Large intestine (tissue), 3 donors: ENCODE data around the gene DCTPP1. TPM values are rescaled to one million over a fixed set of nuclear protein-coding genes. Genes with fewer than 3 reads are reported as not detected.

Source experiments
- DNase-seq, 2 donors: peaks; one replicate each; pipeline versions ENCODE4 v3.0.0 to v3.0.0-alpha.2; 2013
- H3K27ac ChIP-seq: one replicate; pipeline ENCODE4 v1.5.1; 2013; ENCODE audit warnings: low read length
- H3K27me3 ChIP-seq: 2 replicates; pipeline ENCODE4 v1.6.1; 2013; ENCODE audit warnings: low read length; ENCODE audit not compliant: control insufficient read depth, insufficient read depth
- H3K36me3 ChIP-seq: 2 replicates; pipeline ENCODE4 v1.6.1; 2013; ENCODE audit warnings: low read length; ENCODE audit not compliant: control insufficient read depth, insufficient read depth
- H3K4me1 ChIP-seq: one replicate; pipeline ENCODE4 v1.6.1; 2013; ENCODE audit warnings: low read length; ENCODE audit not compliant: control insufficient read depth, insufficient read depth
- H3K4me3 ChIP-seq: one replicate; pipeline ENCODE4 v1.5.1; 2013; ENCODE audit warnings: low read length
- H3K9me3 ChIP-seq: one replicate; pipeline ENCODE4 v1.6.1; 2013; ENCODE audit warnings: mild to moderate bottlenecking, low read depth, low read length, moderate library complexity; ENCODE audit not compliant: control insufficient read depth
- WGBS: methylation state at CpG from one replicate; pipeline ENCODE4 v1.1.5; 2013; ENCODE audit warnings: low lambda C conversion rate; ENCODE audit not compliant: insufficient coverage; 5-methylcytosine and 5-hydroxymethylcytosine counted together
- polyA plus RNA-seq: library from polyadenylated mRNA; unstranded; fragments of 120-200 nt; gene quantifications from one replicate; pipeline ENCODE4 v1.2.1, GENCODE V29; 2013

The DCTPP1 gene
- polyA plus RNA-seq, 1 donor: 41.6 TPM

- WGBS: no CpG with 5 or more reads among the region's 3 CpGs
- H3K27me3 ChIP-seq: no peaks in the 10 kb centered on the region
- no peak overlapping the region for H3K4me3 ChIP-seq
- DNase-seq: no peak
- H3K9me3 ChIP-seq: peaks cover 5% of the 10 kb centered on the region
- H3K4me1 ChIP-seq: no peaks in the 10 kb centered on the region
- no peak overlapping the region for H3K27ac ChIP-seq
- no peaks in the 10 kb centered on the region for H3K36me3 ChIP-seq
These were observed 7.7 kb upstream of the DCTPP1 start for GRCh38 chr16:30437511-30438046.

GRCh38 chr16:30434852-30435251 lies 5.0 kb upstream of the DCTPP1 start:
- Histone ChIP-seq H3K27me3 (no peaks in the 10 kb centered on the region), H3K4me1 (peaks cover 5% of the 10 kb centered on the region), H3K4me3 (no peak overlapping the region), H3K9me3 (no peaks in the 10 kb centered on the region), H3K36me3 (no peaks in the 10 kb centered on the region), H3K27ac (no peak overlapping the region)
- no peak for DNase-seq
- 100% methylated on average over 1 of the region's 4 CpGs for whole genome bisulfite sequencing

GRCh38 chr16:30430428-30430970 lies 669 bp upstream of the DCTPP1 start:
- Histone ChIP-seq H3K27me3 (no peaks in the 10 kb centered on the region), H3K27ac (peak overlapping the region; percentile 69), H3K9me3 (no peaks in the 10 kb centered on the region), H3K4me3 (peak overlapping the region; percentile 2), H3K36me3 (peaks cover 8% of the 10 kb centered on the region), H3K4me1 (peaks cover 11% of the 10 kb centered on the region)
- DNase-seq: no peak
- no CpG with 5 or more reads among the region's 19 CpGs for WGBS

DNA sequence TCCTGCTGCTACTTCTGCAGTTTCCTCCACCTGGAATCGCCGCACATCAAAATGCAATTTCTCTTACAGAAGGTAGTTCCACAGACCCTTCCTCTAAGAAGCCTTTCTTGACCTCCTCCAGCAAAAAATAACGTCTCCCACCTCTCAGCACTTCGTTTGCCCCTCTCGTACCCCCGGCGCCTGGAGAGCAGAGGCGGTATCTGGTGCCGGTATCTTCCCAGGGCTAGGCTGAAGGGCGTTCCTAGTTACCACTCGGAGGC lies 482 bp downstream of the DCTPP1 start:
- Histone ChIP-seq H3K4me3 (peak overlapping the region; percentile 88), H3K36me3 (peaks cover 12% of the 10 kb centered on the region), H3K4me1 (peaks cover 11% of the 10 kb centered on the region), H3K27ac (peak overlapping the region; percentile 69), H3K27me3 (no peaks in the 10 kb centered on the region), H3K9me3 (no peaks in the 10 kb centered on the region)
- no CpG with 5 or more reads among the region's 11 CpGs for WGBS
- no peak for DNase-seq

GRCh38 chr16:30428055-30428454 lies 1.8 kb downstream of the DCTPP1 start:
- H3K27ac ChIP-seq: no peak overlapping the region
- H3K4me3 ChIP-seq: no peak overlapping the region
- peaks cover 11% of the 10 kb centered on the region for H3K4me1 ChIP-seq
- no peaks in the 10 kb centered on the region for H3K27me3 ChIP-seq
- H3K36me3 ChIP-seq: peaks cover 24% of the 10 kb centered on the region
- H3K9me3 ChIP-seq: no peaks in the 10 kb centered on the region
- DNase-seq: no peak
- WGBS: no CpG with 5 or more reads among the region's 4 CpGs

DNA sequence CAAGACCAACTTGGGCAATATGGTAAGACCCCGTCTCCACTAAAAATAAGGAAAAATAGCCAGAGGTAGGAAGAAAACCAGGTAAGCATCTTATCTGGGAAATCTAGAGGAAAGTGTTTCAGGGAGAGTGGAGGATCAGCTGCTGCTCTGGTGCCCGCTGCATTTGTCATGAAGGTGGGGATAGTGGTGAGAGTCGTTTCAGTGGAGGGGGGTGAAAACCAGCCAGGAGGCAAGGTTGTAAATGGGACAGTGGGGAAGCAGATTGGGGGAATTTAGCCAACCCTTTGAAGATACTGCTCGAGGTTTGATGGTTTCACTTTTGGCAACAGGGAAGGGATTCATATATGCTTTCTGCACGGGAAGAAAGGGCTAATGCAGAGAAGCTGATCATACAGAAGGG lies 8.8 kb downstream of the DCTPP1 start:
- 90% methylated on average over 2 of the region's 5 CpGs for WGBS

DNA sequence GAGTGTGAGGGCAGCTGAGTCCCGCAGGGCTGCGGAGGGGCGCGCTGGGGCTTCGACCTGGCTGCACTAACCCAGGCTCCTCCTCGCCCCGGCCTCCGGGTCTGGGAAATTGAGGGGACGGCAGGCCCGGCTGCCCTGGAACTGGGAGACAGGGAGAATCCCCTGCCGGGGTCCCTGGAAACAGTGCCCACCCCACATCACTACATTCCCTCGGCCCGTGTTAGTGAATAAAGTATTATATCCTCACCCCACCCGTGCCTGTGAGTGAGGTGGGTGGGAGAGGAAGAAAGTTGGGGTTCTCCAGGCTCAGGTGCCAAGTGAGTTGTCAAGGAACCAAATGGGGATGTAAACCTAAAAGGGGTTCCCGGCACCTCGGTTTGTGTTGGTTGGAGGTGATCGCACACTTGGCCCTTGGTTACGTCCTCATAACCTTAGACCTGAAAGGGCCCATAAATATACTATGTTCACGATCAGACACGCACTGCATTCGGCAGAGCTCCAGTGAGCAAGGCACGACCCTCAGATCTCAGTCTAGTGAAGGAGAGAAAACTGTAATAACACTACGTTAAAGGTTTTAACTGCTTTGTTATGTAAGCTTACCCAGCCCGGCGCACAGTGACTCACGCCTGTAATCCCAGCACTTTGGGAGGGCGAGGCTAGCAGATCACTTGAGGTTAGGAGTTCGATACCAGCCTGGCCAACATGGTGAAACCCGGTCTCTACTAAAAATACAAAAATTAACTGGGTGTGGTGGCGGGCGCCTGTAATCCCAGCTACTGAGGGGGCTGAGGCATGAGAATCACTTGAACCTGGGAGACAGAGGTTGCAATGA lies 11.3 kb downstream of the DCTPP1 start:
- Histone ChIP-seq H3K4me1 (peaks cover 7% of the 10 kb centered on the region), H3K36me3 (peaks cover 23% of the 10 kb centered on the region), H3K9me3 (no peaks in the 10 kb centered on the region), H3K27me3 (no peaks in the 10 kb centered on the region), H3K27ac (peak overlapping the region; percentile 78), H3K4me3 (peak overlapping the region; percentile 49)
- no peak for DNase-seq
- 100% methylated on average over 1 of the region's 31 CpGs for WGBS

More for the DNA sequence above, 8.8 kb downstream of the DCTPP1 start:
- peaks cover 34% of the 10 kb centered on the region for H3K36me3 ChIP-seq
- peaks cover 7% of the 10 kb centered on the region for H3K4me1 ChIP-seq
- H3K4me3 ChIP-seq: no peak overlapping the region
- no peaks in the 10 kb centered on the region for H3K9me3 ChIP-seq
- no peak overlapping the region for H3K27ac ChIP-seq
- no peaks in the 10 kb centered on the region for H3K27me3 ChIP-seq
- DNase-seq: no peak

DNA sequence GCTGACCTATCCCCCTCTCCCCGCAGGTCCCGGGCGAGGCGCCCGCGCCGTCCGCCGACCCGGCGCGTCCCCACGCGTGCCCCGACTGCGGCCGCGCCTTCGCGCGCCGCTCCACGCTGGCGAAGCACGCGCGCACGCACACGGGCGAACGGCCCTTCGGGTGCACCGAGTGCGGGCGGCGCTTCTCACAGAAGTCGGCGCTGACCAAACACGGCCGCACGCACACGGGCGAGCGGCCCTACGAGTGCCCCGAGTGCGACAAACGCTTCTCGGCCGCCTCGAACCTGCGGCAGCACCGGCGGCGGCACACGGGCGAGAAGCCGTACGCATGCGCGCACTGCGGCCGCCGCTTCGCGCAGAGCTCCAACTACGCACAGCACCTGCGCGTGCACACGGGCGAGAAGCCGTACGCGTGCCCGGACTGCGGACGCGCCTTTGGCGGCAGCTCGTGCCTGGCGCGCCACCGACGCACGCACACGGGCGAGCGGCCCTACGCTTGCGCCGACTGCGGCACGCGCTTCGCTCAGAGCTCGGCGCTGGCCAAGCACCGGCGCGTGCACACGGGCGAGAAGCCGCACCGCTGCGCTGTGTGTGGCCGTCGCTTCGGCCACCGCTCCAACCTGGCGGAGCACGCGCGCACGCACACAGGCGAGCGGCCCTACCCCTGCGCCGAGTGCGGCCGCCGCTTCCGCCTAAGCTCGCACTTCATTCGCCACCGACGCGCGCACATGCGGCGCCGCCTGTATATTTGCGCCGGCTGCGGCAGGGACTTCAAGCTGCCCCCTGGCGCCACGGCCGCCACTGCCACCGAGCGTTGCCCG lies 12.1 kb downstream of the DCTPP1 start:
- H3K27ac ChIP-seq: peak overlapping the region; percentile 78
- H3K9me3 ChIP-seq: no peaks in the 10 kb centered on the region
- peaks cover 7% of the 10 kb centered on the region for H3K4me1 ChIP-seq
- no peaks in the 10 kb centered on the region for H3K27me3 ChIP-seq
- peak overlapping the region; percentile 54 for H3K4me3 ChIP-seq
- no CpG with 5 or more reads among the region's 140 CpGs for WGBS
- DNase-seq: peak; percentile 96 to 97
- H3K36me3 ChIP-seq: peaks cover 22% of the 10 kb centered on the region

DNA sequence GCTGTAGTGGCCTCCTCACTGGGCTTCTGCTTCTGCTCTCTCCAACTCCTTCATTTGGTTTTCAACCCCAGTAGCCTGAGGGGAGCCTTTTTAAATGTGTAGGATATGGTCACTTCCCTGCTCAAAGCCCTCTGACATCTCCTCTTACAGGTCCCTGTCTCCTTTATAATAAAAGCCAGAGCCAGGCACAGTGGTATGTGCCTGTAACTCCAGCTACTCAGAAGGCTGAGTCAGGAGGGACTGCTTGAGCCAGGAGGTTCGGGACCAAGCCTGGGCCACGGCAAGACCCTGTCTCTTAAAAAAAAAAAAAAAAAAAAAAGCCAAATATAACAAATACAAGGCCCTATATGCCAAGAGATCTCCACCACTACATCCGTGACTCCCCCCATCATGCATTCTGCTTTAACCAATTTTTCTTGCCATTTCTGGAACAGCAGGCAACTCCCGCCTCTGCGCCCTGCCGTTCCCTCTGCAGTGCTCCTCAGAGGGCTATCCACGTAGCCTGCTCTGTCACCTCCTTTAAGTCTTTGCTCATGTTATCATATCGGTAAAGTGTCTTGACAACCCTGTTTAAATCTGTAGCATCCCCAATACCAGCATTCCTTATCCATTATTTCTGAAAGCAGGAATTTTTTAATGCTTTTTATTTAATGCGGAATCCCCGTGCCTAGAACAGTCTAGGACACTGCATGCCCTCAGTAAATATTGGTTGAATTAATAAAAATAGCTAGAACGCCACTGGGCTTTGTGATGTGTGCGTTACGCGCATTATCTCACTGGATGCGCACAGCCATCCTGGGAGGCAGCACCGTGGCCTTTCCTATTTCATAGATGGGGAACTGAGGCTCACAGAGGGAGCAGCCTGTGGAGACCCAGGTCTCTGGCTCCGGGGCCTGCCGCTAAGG lies 13.0 kb downstream of the DCTPP1 start:
- H3K27ac ChIP-seq: peak overlapping the region; percentile 78
- WGBS: 95% methylated on average over 3 of the region's 18 CpGs
- H3K4me3 ChIP-seq: peak overlapping the region; percentile 54
- peaks cover 7% of the 10 kb centered on the region for H3K4me1 ChIP-seq
- no peaks in the 10 kb centered on the region for H3K9me3 ChIP-seq
- no peak for DNase-seq
- H3K27me3 ChIP-seq: no peaks in the 10 kb centered on the region
- peaks cover 19% of the 10 kb centered on the region for H3K36me3 ChIP-seq
